ENCODE measurements around the gene CELF1. TPM values are rescaled to one million over a fixed set of nuclear protein-coding genes. Genes with fewer than 3 reads are reported as not detected.
"Not testable (repeated sequence)": the region's sequence is repeated elsewhere in the genome, so short reads cannot be mapped to it uniquely, and the experiment has no call there.

The CELF1 gene
- total RNA-seq, 1 donor from 2014 or later, result 97.5 TPM

DNA sequence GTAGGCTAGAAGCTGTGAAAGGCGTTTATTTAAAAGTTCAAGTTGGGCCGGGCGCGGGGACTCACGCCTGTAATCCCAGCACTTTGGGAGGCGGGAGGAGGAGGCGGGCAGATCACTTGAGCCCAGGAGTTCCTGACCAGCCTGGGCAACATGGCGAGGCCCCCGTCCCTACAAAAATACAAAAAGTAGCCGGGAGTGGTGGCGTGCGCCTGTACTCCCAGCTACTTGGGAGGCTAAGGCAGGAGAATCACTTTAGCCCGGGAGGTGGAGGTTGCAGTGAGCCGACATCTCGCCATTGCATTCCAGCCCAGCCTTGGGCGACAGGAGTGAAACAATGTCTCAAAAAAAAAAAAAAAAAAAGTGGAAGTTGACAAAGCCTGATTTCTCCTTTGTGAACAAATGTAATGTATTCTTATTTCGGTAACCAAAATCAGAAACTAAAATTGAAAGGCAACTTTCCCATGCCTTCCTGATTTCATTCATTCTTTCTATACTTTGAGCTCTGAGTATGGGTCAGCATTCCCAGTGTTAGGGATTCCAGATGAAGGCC is 13.3 kb upstream of the CELF1 start:
- DNase-seq (no peak), ATAC-seq (peak; percentile 25)
- intact Hi-C loops (cut with DNase I), result no loop called here

DNA sequence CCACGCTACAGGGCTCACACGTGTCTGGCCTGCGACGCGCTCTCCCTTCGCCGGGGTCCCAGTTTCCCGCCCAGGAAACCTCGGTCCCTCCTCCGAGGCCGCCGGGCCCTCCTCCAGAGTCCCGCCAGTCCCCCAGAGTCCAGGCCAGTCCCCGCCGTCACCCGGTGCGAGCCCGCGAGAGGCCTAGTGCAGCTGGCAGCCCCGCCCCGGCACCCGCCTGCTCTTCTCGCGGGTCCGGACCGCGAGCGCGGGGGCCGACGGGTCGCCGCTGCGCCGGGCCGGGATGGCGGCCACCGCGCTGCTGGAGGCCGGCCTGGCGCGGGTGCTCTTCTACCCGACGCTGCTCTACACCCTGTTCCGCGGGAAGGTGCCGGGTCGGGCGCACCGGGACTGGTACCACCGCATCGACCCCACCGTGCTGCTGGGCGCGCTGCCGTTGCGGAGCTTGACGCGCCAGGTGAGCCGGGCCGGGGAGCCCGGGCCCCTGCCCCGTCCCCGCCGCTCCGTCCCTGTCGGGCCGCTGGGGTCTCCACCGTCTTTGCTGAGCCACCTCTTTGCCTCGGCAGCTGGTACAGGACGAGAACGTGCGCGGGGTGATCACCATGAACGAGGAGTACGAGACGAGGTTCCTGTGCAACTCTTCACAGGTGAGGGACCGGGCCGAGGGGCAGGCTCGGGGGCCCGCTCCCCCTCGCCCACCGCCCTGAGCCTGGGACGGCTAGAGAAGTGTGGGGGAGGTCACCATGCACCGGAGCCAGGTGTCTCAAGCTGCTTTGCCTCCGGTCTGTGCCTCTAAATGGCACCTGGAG is 12.6 kb upstream of the CELF1 start, which contains the start of gene PTPMT1:
PTPMT1 (plus strand) TSS at position 260 of the 809 bp plus-strand sequence; CDS start at position 284, 24 bp downstream.
- peaks cover 7% of the 10 kb centered on the region for H3K36me3 ChIP-seq
- TF ChIP-seq, protein P1, sequence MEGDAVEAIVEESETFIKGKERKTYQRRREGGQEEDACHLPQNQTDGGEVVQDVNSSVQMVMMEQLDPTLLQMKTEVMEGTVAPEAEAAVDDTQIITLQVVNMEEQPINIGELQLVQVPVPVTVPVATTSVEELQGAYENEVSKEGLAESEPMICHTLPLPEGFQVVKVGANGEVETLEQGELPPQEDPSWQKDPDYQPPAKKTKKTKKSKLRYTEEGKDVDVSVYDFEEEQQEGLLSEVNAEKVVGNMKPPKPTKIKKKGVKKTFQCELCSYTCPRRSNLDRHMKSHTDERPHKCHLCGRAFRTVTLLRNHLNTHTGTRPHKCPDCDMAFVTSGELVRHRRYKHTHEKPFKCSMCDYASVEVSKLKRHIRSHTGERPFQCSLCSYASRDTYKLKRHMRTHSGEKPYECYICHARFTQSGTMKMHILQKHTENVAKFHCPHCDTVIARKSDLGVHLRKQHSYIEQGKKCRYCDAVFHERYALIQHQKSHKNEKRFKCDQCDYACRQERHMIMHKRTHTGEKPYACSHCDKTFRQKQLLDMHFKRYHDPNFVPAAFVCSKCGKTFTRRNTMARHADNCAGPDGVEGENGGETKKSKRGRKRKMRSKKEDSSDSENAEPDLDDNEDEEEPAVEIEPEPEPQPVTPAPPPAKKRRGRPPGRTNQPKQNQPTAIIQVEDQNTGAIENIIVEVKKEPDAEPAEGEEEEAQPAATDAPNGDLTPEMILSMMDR (IDR thresholded peaks at IDR 0.05), result no peak
- intact Hi-C loops (cut with DNase I), result no loop called here
- DNase-seq (peak; percentile 92), ATAC-seq (peak; percentile 98)
- H3K27ac ChIP-seq, result peak within 1 kb of the TSS; percentile 87
- peak within 1 kb of the TSS; percentile 86 for H3K4me3 ChIP-seq
- no peaks in the 10 kb centered on the region for H3K9me3 ChIP-seq
- H3K27me3 ChIP-seq, result no peaks in the 10 kb centered on the region
- H3K4me1 ChIP-seq, result no peaks in the 10 kb centered on the region

More for the DNA sequence above, 13.3 kb upstream of the CELF1 start:
- Histone ChIP-seq H3K36me3 (peaks cover 11% of the 10 kb centered on the region), H3K27me3 (no peaks in the 10 kb centered on the region), H3K9me3 (no peaks in the 10 kb centered on the region), H3K4me1 (no peaks in the 10 kb centered on the region), H3K4me3 (peak overlapping the region; percentile 86), H3K27ac (peak overlapping the region; percentile 87)
- TF ChIP-seq, protein P1 (IDR thresholded peaks at IDR 0.05), result no peak

DNA sequence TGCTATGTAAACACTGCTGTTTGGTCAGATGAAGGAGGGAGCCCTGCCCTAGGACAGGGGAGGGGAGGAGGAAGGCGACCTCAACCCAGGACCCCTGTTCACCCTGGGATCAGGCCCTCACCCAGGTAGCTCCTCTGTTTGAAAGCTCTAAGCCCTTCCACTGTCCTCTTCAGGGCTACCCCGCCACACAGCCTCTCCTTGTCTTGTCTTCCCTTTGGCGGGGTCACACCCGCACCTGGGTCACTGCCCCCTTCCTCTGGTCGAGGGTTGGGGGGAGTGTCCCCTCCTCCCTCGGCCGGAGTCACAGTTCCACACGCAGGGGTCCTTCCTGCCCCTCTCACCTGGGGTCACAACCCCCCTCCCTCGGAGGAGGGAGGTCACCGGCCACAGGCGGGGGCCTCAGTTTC is 12.0 kb upstream of the CELF1 start:
- Histone ChIP-seq H3K36me3 (peaks cover 6% of the 10 kb centered on the region), H3K27ac (peak overlapping the region; percentile 87), H3K9me3 (no peaks in the 10 kb centered on the region), H3K4me3 (peak overlapping the region; percentile 86), H3K4me1 (no peaks in the 10 kb centered on the region), H3K27me3 (no peaks in the 10 kb centered on the region)
- intact Hi-C loops (cut with DNase I), result no loop called here
- no peak for DNase-seq
- TF ChIP-seq, protein P1 (IDR thresholded peaks at IDR 0.05), result no peak
- peak; percentile 14 for ATAC-seq

DNA sequence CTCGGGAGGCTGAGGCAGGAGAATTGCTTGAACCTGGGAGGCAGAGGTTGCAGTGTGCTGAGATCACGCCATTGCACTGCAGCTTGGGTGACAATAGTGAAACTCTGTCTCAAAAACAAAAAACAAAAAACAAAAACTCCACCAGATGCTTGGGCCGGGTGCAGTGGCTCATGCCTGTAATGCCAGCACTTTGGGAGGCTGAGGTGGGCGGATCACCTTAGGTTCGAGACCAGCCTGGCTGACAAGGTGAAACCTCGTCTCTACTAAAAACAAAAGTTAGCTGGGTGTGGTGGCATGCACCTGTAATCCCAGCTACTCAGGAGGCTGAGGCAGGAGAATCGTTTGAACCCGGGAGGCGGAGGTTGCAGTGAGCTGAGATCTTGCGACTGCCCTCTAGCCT is 11.4 kb upstream of the CELF1 start:
- H3K27ac ChIP-seq; DNase-seq; H3K27me3 ChIP-seq; H3K36me3 ChIP-seq; ATAC-seq; H3K4me1 ChIP-seq; intact Hi-C loops (cut with DNase I); H3K9me3 ChIP-seq: not testable (repeated sequence)
- peak overlapping the region; percentile 86 for H3K4me3 ChIP-seq

DNA sequence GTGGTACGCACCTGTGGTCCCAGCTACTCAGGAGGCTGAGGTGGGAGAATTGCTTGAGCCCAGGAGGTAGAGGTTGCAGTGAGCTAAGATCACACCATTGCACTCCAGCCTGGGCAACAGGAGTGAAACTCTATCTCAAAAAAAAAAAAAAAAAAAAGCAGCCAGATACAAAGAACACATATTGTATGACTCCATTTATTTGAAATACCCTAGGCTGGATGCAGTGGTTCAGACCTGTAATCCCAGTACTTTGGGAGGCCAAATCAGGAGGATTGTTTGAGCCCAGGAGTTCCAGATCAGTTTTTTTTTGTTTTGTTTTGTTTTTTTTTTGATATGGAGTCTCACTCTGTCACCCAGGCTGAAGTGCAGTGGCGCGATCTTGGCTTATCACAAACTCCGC is 9.5 kb upstream of the CELF1 start:
- ATAC-seq; H3K27ac ChIP-seq; H3K27me3 ChIP-seq; H3K9me3 ChIP-seq; H3K4me1 ChIP-seq; intact Hi-C loops (cut with DNase I); DNase-seq; H3K36me3 ChIP-seq; H3K4me3 ChIP-seq: not testable (repeated sequence)

DNA sequence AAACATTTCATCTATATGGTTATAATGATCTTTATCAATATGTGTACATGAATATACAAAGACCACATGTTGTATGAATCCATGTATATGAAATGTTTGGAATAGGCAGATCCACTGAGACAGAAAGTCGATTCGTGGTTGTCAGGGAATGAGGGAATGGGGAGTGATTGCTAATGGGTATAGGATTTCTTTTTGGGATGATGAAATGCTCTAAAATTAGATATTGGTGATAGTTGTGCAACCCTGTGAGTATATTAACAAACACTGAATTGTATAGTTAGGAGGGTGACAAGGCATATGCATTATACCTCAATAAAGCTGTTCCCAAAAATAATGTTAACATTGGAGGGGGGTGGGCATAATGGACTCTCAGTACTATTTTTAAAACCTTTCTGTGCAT is 7.5 kb upstream of the CELF1 start:
- no peak overlapping the region for H3K4me3 ChIP-seq
- H3K4me1 ChIP-seq, result no peaks in the 10 kb centered on the region
- intact Hi-C loops (cut with DNase I), result no loop called here
- ATAC-seq (no peak), DNase-seq (no peak)
- TF ChIP-seq, protein P1 (IDR thresholded peaks at IDR 0.05), result no peak
- no peaks in the 10 kb centered on the region for H3K36me3 ChIP-seq
- no peaks in the 10 kb centered on the region for H3K27me3 ChIP-seq
- H3K27ac ChIP-seq, result no peak overlapping the region
- no peaks in the 10 kb centered on the region for H3K9me3 ChIP-seq

All from upper lobe of right lung (tissue), 1 donor.